NCI-H1105 treated with DMSO at 0.1 percent for 48 hours (cell line): ENCODE results near the gene BMERB1.
A peak's percentile ranks its signal among the peaks of the same experiment; 100 is the strongest.
"Not testable (repeated sequence)": the region's sequence is repeated elsewhere in the genome, so short reads cannot be mapped to it uniquely, and the experiment has no call there.

Experiments
- DNase-seq: peaks from one replicate; lab custom pipeline; 2025; lab: John Stamatoyannopoulos, UW

Gene BMERB1

DNA sequence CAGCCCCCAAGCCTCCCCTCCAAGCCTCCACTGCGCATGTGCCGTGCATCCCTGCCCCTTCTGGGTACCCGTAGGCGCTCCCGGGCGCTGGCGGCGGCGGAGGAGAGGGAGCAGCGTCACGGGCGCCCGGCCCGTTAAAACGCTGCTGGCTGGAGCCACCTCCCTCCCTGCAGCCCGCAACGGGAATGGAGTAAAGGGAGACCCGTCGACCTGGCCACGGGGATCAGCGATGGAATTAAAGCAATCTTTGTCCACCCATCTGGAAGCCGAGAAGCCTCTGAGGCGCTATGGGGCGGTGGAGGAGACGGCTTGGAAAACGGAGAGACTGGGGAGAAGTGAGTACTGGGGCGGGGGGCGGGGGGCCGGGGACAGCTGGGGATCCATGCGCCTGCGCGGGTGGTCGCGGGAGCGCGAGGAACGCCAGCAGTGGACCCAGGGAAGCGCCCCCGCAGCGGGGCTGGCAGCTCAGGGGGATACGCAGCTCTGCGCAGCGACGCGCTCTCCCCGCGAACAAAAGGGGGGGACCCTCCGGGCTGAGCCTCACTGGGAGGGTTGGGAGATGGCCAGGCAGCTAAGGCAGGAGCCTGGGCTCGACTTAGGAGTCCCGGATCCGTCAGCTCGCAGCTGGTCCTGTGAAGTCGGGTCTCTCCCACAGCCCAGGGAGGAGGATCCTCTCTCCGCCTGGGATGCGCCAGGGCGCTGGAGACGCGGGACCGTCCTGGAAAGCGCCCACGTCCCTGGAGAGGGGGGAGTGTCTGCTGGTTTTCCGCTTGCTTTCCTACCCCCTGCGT, at the start of gene BMERB1:
Gene BMERB1, plus strand, starts transcription at position 164 of the 791 bp plus-strand sequence. Its CDS starts 66 bp downstream, at position 230.
- peak; percentile 72 for DNase-seq

DNA sequence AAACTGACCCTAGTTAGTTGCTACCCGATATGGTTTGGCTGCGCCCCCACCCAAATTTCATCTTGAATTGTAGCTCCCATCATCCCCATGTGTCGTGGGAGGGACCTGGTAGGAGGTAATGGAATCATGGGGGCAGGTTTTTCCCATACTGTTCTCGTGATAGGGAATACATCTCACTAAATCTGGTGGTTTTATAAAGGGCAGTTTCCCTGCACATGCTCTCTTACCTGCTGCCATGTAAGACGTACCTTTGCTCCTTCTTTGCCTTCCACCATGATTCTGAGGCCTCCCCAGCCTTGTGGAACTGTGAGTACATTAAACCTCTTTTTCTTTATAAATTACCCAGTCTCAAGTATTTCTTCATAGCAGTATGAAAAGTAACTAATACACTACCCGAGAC, 46.3 kb upstream of the BMERB1 start:
- DNase-seq, result not testable (repeated sequence)

DNA sequence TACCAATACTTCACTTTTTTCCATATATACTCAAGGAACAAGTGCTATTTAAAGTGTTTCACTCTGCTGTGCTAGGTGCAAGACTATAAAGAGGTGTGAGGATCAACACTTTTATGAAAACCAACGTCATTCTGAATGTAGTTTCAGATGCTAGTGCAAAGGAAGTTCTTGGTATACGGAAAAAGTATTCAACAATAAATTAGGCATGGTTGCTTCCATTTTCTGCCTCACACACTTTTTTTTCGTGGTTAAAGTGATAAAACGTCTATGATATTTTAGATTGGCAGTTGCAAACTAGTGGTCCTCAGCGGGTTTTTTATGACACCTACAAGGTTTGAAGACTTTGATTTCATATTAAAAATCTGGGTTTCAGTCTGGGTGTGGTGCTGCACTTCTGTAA, 44.5 kb upstream of the BMERB1 start:
- not testable (repeated sequence) for DNase-seq

DNA sequence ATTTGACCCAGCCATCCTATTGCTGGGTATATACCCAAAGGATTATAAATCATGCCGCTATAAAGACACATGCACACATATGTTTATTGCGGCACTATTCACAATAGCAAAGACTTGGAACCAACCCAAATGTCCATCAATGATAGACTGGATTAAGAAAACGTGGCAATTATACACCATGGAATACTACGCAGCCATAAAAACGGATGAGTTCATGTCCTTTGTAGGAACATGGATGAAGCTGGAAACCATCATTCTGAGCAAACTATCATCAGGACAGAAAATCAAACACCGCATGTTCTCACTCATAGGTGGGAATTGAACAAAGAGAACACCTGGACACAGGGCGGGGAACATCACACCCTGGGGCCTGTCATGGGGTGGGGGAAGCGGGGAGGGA, 41.4 kb upstream of the BMERB1 start:
- not testable (repeated sequence) for DNase-seq

DNA sequence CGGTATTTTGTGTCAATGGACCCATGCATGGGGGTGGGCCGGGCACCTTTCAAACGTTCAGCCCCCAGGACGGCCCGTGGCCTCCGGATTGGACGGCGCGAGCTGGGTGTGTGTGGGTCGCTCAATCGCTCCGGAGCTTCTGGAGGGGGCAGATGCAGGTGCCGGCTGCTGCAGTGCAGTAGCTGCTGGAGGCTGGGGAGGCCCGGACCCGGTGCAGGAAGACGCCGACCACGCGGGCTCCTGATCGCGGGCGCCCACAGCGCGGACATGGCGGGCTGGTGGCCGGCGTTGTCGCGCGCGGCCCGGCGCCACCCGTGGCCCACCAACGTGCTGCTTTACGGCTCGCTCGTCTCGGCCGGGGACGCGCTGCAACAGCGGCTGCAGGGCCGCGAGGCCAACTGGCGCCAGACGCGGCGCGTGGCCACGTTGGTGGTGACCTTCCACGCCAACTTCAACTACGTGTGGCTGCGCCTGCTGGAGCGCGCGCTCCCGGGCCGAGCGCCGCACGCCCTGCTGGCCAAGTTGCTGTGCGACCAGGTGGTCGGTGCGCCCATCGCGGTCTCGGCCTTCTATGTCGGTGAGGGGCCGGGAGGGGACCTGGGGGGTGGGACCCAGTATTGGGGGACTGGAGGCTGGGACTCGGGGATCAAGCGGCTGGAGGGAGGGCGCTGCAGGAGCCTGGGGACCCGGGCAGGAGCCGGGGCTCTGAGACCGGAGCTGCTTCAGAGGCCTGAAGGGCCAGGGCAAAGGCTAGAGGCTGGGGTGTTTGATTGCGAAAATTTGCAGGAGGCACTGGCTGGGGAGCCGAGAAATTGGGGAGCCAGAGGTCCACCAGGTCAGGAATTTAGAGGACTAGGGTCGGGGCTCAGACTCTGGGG, 38.5 kb upstream of the BMERB1 start, which contains the start of gene MPV17L:
Gene MPV17L, plus strand, starts transcription at position 124 of the 878 bp plus-strand sequence. Its CDS starts 144 bp downstream, at position 268.
- peak; percentile 56 for DNase-seq

DNA sequence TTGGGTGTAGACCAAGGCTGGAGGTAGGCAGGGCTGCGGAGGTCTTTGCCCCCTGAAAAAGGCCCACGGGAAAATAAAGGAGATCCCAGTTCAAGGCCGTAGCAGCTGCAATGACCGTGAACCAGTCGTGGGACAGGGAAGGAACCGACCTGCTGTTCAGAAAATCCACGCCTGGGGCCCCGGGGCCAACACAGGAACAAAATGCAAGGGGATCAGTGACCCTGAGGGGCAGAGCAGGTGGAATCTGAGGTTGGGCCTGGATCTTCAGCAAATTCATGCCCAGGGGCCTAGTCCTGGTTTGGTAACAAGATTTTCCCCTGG, 37.9 kb upstream of the BMERB1 start:
- DNase-seq, result not testable (repeated sequence)

DNA sequence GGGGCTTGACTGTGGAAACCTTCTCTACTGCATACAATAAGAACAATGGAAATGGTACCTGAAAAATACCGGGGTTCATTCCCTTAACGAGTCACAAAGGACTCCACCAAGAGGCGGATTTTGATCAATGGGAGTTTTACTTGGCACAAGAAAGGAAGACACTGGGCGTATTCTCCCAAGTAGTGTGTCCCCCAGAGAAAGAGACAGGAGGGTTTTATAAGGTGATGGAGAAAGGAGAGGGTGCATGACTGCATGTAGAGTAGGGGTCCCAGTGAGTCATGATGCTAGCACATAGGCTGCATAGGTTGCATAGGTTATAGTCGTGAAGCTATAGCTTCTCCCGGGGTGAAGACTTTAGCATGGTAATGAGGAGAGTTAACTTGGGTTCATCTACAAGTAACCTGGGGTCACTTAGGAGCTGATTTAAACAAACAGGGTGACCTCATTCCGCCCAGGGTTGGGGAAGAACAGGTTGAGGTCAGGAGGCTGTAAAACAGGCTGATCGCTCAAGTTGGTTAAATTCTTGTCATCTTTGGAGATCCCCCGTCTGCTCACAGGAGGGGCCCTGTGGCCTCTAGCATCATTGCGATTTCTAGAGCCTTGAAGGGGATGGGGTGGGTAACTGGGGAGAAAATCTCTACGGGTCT, 37.3 kb upstream of the BMERB1 start:
- no peak for DNase-seq

DNA sequence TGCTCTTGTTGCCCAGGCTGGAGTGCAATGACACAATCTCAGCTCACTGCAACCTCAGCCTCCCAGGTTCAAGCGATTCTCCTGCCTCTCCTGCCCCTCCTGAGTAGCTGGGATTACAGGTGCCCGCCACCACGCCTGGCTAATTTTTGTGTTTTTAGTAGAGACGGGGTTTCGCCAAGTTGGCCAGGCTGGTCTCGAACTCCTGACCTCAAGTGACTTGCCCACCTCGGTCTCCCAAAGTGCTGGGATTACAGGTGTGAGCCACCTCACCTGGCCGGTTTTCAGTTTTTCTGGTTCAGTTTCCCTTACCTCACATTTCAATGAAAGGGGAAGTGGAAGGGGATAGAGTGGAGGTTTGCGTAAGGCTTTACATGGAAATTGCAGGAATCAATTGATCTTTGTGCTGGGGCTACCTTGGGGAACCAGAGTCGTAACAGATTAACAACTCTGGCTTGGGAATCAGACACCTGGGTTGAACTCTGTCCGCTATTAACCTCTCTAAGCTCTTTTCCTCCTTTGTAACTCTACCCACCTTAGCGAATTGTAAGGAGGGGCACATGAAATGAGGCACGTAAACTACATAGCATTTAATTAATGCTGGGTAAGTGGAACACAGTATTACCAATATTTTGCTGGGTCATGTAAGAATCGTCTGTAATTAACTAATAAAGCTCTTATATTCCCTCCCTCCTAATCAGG, 35.6 kb upstream of the BMERB1 start:
- no peak for DNase-seq

DNA sequence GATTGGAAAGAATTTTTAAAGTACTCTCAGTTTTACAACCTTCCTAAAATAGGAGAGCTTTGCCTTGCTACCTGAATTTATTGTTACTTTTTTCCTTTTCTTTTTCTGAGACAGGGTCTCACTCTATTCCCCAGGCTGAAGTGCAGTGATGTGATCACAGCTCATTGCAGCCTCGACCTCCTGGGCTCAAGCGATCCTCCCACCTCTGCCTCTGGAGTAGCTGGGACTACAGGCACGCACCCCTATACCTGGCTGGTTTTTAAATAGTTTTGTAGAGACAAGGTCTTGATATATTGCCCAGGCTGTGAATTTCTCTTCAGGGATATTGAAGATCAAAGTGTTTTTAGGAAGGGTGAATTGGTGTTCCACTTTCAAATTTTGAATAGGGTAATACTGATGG, 35.1 kb upstream of the BMERB1 start:
- no peak for DNase-seq

DNA sequence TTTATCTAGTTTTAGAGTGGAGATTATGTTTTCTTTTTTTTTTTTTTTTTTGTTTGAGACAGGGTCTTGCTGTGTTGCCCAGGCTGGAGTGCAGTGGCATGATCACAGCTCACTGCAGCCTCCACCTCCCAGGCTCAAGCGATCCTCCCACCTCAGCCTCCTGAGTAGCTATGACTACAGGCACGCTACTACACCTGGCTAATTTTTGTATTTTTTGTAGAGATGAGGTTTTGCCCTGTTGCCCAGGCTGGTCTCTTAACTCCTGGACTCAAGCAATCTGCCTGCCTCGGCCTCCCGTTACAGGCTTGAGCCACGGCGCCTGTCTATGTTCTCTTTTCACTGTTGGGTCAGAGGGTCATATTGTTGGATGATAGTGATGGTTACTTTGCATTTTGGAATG, 34.1 kb upstream of the BMERB1 start:
- DNase-seq, result not testable (repeated sequence)

DNA sequence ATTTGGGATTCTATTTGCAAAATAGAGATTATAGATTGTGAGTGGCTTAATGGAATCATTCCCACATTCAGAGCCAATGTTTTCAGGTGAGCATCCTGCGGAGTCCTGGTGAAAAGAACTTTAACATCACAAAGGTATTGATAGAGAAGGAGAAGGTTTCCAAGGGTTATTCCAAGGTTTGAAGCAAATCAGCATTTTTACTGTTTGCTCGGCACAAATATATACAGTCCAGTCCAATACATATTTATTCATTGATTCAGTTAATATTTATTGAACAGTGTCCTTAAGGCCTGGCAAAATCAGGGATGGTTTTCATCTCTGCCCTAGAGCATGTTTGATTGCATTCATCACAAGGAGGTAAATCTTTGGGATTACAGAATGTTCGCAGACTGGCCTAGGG, 32.4 kb upstream of the BMERB1 start:
- no peak for DNase-seq

DNA sequence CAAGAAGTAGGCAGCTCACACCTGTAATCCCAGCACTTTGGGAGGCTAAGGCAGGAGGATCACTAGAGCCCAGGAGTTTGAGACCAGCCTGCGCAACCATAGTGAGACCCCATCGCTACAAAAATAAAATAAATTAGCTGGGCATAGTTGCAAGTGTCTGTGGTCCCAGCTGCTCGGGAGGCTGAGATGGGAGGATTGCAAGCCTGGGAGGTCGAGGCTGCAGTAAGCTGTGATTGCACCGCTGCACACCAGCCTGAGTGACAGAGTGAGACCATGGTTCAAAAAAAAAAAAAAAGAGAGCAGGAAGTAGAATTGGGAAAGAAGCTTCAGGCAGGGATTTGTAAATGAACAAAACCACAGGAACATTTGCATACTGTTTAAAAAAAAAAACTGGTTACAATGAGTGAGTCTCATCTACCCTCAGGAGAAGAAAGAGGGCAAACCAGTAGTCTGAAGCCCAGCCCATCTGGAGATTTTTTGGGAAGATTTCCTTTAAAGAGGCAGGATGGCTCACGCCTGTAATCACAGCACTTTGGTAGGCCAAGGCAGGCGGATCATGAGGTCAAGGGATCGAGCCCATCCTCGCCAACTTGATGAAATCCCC, 30.9 kb upstream of the BMERB1 start:
- DNase-seq, result no peak

DNA sequence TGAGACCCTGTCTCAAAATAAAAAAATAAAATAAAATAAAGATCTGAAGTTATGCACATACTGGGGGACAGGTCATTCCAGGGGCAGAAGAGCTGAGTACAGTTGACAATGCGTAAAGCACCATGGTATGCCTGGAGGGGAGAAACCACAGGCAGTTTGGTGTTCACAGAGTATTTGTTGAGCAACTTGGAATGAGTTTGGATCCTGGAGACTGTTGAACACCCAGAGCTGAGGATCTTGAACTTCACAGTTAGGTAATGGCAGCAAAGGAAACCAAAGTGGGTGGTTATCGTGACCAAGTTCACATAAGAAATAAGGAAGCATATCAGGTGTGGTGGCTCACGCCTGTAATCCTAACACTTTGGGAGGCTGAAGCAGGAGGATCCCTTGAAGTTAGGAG, 30.3 kb upstream of the BMERB1 start:
- not testable (repeated sequence) for DNase-seq

DNA sequence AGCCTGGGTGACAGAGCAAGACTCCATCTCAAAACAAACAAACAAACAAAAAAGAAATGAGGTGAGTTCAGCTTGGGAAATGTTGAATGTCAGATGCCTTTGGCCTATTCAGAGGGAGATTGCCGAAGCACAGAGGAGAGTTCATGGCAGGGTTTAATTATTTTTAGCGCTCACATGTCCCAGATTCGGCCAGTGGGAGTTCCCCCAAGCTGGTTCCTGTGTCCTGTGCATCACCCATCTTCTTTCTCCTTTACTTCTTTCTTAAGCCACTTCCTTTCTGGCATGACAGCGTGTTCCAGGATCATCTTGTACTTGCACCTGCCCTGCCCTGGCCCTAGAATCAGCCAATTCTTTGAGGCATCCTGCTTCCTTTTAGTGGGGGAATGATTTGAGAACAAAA, 29.6 kb upstream of the BMERB1 start:
- no peak for DNase-seq

DNA sequence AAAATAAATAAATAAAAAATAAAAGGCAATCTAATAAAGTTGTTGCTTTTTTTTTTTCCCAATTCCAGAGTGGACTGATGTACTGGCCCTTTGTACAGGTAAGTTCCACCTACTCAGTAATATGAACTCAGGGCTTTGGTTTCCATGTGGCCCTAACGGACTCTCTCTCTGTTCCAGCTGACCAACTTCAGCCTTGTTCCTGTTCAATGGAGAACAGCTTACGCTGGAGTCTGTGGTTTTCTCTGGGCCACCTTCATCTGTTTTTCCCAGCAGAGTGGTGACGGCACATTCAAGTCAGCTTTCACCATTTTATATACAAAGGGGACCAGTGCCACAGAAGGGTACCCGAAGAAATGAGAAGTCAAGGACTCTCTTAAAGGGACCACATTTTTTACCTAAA, 26.6 kb upstream of the BMERB1 start:
- DNase-seq, result not testable (repeated sequence)

DNA sequence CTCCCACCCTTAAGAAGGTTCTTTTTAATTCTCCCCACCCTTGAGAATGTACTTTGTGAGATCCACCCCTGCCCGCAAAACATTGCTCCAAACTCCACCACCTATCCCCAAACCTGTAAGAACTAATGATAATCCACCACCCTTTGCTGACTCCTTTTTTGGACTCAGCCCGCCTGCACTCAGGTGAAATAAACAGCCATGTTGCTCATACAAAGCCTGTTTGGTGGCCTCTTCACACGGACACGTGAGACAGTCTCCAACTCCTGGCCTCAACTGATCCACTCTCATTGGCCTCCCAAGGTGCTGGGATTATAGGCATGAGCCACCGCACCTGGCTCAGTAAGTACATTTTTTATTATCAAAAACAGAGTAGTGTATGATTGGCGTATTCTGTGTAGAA, 24.9 kb upstream of the BMERB1 start:
- not testable (repeated sequence) for DNase-seq

DNA sequence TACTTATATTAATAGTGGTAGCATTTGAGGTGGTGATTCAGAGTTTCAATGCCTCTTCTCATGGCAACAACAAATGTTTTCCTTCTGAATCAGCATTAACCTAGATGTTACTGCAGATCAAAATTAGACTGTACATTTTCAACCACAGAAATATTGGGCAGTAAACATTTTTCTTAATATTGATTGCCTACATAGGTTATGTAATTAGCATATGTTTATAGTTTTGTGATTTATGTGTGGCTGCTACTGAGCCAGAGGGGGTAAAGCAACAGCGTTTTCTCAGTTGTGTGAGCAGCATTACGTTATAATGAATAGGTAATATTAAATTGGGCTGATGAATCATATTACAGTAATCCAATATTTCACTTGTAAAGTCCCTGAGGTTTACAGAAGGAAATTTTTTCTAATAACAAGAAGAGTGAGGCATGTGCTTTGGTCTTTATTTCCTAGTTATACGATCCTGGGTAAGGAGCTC, 18.8 kb upstream of the BMERB1 start:
- no peak for DNase-seq

DNA sequence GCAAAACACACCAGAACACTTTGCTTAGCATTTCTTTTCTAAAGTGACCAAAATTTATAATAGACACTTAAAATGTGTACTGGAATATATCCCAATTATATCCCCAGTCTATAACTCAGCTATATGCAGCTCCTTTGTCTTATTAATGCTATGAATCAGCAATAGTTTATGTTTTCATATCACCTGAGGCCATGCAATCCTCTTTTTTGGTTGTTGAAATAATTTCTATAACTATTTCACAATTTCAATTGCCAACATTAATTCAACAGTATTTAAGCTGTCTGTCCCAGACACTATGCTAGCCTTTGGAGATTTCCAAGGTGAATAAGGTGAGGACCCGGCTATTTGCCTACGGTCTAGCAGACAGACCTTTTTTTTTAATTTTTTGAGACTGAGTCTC, 17.2 kb upstream of the BMERB1 start:
- DNase-seq, result no peak

DNA sequence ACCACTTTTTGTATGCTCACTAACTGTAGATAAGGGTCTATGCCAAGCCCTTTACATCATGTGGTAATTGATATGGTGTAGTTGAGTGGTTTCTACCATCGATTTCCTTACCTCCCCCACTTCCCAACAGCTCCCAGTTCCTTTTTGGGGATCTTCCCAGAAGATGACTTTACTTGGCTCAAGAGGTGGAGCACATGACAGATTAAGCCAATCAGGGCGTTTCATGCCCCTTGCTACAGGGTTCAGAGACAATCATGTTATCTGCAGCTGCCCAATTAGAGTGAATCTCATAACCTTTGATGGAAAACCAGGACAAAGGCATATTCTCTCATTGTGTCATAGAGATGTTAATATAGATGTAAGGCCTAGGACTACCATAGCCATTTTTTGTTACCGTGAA, 16.2 kb upstream of the BMERB1 start:
- no peak for DNase-seq

DNA sequence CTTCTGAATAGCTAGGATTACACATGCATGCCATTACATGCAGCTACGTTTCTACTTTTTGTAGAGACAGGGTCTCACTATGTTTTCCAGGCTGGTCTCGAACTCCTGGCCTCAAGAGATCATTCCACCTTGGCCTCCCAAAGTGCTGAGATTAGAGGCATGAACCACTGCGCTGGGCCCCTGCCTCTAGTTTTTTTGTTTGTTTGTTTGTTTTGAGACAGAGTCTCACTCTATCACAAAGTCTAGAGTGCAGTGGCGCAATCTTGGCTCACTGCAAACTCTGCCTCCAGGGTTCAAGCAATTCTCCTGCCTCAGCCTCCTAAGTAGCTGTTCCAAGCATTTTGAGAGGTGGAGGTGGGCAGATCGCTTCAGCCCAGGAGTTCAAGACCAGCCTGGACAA, 12.7 kb upstream of the BMERB1 start:
- DNase-seq, result not testable (repeated sequence)

DNA sequence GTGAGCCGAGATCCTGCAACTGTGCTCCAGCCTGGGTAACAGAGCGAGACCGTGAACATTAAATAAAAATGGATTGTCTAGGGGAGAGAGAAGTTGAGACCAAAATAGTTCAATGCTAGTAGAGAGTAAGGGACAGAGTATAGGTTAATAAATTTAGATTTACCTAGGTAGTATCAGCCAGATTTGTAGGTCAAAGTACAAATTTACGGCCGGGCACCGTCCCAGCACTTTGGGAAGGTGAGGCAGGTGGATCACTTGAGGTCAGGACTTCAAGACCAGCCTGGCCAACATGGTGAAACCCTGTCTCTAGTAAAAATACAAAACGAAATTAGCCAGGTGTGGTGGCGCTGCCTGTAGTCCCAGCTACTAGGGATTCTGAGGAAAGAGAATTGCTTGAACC, 12.2 kb upstream of the BMERB1 start:
- DNase-seq, result no peak
